ENCODE measurements around the gene GAREM2.

Gene GAREM2

GRCh38 chr2:26157580-26157979, 15.3 kb upstream of the GAREM2 start:
- peaks cover 9% of the 10 kb centered on the region; the same call in 1 of the 2 replicates for H3K9me3 ChIP-seq (ENCODE audit: low read length)
- no peaks in the 10 kb centered on the region for H3K9me2 ChIP-seq (ENCODE audit: low read depth, low read length)
- H3F3A ChIP-seq (ENCODE audit: insufficient read depth, low read length) = no peaks in the 10 kb centered on the region
- H3K27me3 ChIP-seq (ENCODE audit: insufficient read depth, low read length) = no peaks in the 10 kb centered on the region
- no peak for TF ChIP-seq EZH2 (IDR thresholded peaks at IDR 0.05; ENCODE audit: borderline replicate concordance, low read length)
- H3K4me1 ChIP-seq (ENCODE audit: insufficient read depth, low read length, severe bottlenecking) = no peaks in the 10 kb centered on the region
- no peak overlapping the region for H3K4me3 ChIP-seq (ENCODE audit: low read depth, low read length, poor library complexity, severe bottlenecking)
- no peak overlapping the region for H3K4me2 ChIP-seq (ENCODE audit: low read length)
- no peak overlapping the region for H2AFZ ChIP-seq (ENCODE audit: low read length)
- H4K20me1 ChIP-seq (ENCODE audit: insufficient read depth, low read length) = no peaks in the 10 kb centered on the region
- no peaks in the 10 kb centered on the region for H3K79me2 ChIP-seq (ENCODE audit: insufficient read depth, low read length)
- no peak overlapping the region for H3K27ac ChIP-seq (ENCODE audit: low read depth, low read length, poor library complexity, severe bottlenecking)
- no peak overlapping the region for H3K9ac ChIP-seq (ENCODE audit: low read length)
- H3K36me3 ChIP-seq (ENCODE audit: insufficient read depth, low read length) = no peaks in the 10 kb centered on the region

GRCh38 chr2:26161926-26162325, 11.0 kb upstream of the GAREM2 start:
- H3K27ac ChIP-seq (ENCODE audit: low read depth, low read length, poor library complexity, severe bottlenecking) = no peak overlapping the region

GRCh38 chr2:26162963-26163362, 9.9 kb upstream of the GAREM2 start:
- H2AFZ ChIP-seq (ENCODE audit: low read length) = no peak overlapping the region
- TF ChIP-seq EZH2 (IDR thresholded peaks at IDR 0.05; ENCODE audit: borderline replicate concordance, low read length) = no peak
- no peak for TF ChIP-seq CTCF (IDR thresholded peaks at IDR 0.05; ENCODE audit: low read length)
- no peaks in the 10 kb centered on the region for H3K4me1 ChIP-seq (ENCODE audit: insufficient read depth, low read length, severe bottlenecking)
- no peaks in the 10 kb centered on the region for H3K9me3 ChIP-seq (ENCODE audit: low read length)
- H4K20me1 ChIP-seq (ENCODE audit: insufficient read depth, low read length) = no peaks in the 10 kb centered on the region
- no peaks in the 10 kb centered on the region for H3K36me3 ChIP-seq (ENCODE audit: insufficient read depth, low read length)
- H3F3A ChIP-seq (ENCODE audit: insufficient read depth, low read length) = no peaks in the 10 kb centered on the region
- H3K9ac ChIP-seq (ENCODE audit: low read length) = no peak overlapping the region
- H3K4me3 ChIP-seq (ENCODE audit: low read depth, low read length, poor library complexity, severe bottlenecking) = no peak overlapping the region
- H3K9me2 ChIP-seq (ENCODE audit: low read depth, low read length) = no peaks in the 10 kb centered on the region
- no peaks in the 10 kb centered on the region for H3K79me2 ChIP-seq (ENCODE audit: insufficient read depth, low read length)
- H3K27me3 ChIP-seq (ENCODE audit: insufficient read depth, low read length) = no peaks in the 10 kb centered on the region
- H3K4me2 ChIP-seq (ENCODE audit: low read length) = no peak overlapping the region
- H3K27ac ChIP-seq (ENCODE audit: low read depth, low read length, poor library complexity, severe bottlenecking) = no peak overlapping the region

More at GRCh38 chr2:26161926-26162325, 11.0 kb upstream of the GAREM2 start:
- Histone ChIP-seq H2AFZ (ENCODE audit: low read length) (no peak overlapping the region), H3K27me3 (ENCODE audit: insufficient read depth, low read length) (no peaks in the 10 kb centered on the region), H3F3A (ENCODE audit: insufficient read depth, low read length) (no peaks in the 10 kb centered on the region), H3K79me2 (ENCODE audit: insufficient read depth, low read length) (no peaks in the 10 kb centered on the region), H3K9me2 (ENCODE audit: low read depth, low read length) (no peaks in the 10 kb centered on the region), H3K9me3 (ENCODE audit: low read length) (no peaks in the 10 kb centered on the region), H3K4me1 (ENCODE audit: insufficient read depth, low read length, severe bottlenecking) (no peaks in the 10 kb centered on the region), H3K4me3 (ENCODE audit: low read depth, low read length, poor library complexity, severe bottlenecking) (no peak overlapping the region), H4K20me1 (ENCODE audit: insufficient read depth, low read length) (no peaks in the 10 kb centered on the region), H3K9ac (ENCODE audit: low read length) (no peak overlapping the region), H3K36me3 (ENCODE audit: insufficient read depth, low read length) (no peaks in the 10 kb centered on the region), H3K4me2 (ENCODE audit: low read length) (no peak overlapping the region)
- TF ChIP-seq CTCF (IDR thresholded peaks at IDR 0.05; ENCODE audit: low read length) (no peak), EZH2 (IDR thresholded peaks at IDR 0.05; ENCODE audit: borderline replicate concordance, low read length) (no peak)

GRCh38 chr2:26164231-26164630, 8.7 kb upstream of the GAREM2 start:
- Histone ChIP-seq H3K36me3 (ENCODE audit: insufficient read depth, low read length) (no peaks in the 10 kb centered on the region), H3F3A (ENCODE audit: insufficient read depth, low read length) (no peaks in the 10 kb centered on the region), H3K79me2 (ENCODE audit: insufficient read depth, low read length) (no peaks in the 10 kb centered on the region), H3K9me3 (ENCODE audit: low read length) (no peaks in the 10 kb centered on the region), H2AFZ (ENCODE audit: low read length) (no peak overlapping the region), H3K9me2 (ENCODE audit: low read depth, low read length) (no peaks in the 10 kb centered on the region), H3K27me3 (ENCODE audit: insufficient read depth, low read length) (no peaks in the 10 kb centered on the region), H3K4me1 (ENCODE audit: insufficient read depth, low read length, severe bottlenecking) (no peaks in the 10 kb centered on the region), H3K4me2 (ENCODE audit: low read length) (no peak overlapping the region), H3K4me3 (ENCODE audit: low read depth, low read length, poor library complexity, severe bottlenecking) (no peak overlapping the region), H3K27ac (ENCODE audit: low read depth, low read length, poor library complexity, severe bottlenecking) (no peak overlapping the region), H3K9ac (ENCODE audit: low read length) (no peak overlapping the region), H4K20me1 (ENCODE audit: insufficient read depth, low read length) (no peaks in the 10 kb centered on the region)
- no peak for TF ChIP-seq CTCF (IDR thresholded peaks at IDR 0.05; ENCODE audit: low read length)
- no peak for TF ChIP-seq EZH2 (IDR thresholded peaks at IDR 0.05; ENCODE audit: borderline replicate concordance, low read length)
